A673 (cell line): ENCODE measurements around the gene VAV1. TPM values are rescaled to one million over a fixed set of nuclear protein-coding genes. Genes with fewer than 3 reads are reported as not detected.

Source experiments
- BruUV-seq: library from RNA; stranded (reverse); fragments of 400-500 nt; replicated peaks from 2 replicates; lab custom pipeline; 2021; lab: Mats Ljungman, UMichigan
- CTCF ChIA-PET: fragments of 300-600 bp; sonication (Branson Sonifier 250); formaldehyde crosslinking; loops from one replicate; lab custom pipeline; 2022; ENCODE audit warnings: antibody characterized with exemption; lab: Charles Lee
- POLR2A ChIA-PET: fragments of 300-600 bp; sonication (Branson Sonifier 250); formaldehyde crosslinking; loops from one replicate; lab custom pipeline; 2022; ENCODE audit warnings: antibody characterized with exemption; ENCODE audit not compliant: low non-redundant PET; lab: Charles Lee
- DNase-seq: peaks from one replicate; pipeline ENCODE4 v3.0.0-alpha.2; 2015; ENCODE audit warnings: low spot score
- H3K27ac ChIP-seq: fragments of 200-600 bp; sonication (generic); 2 replicates; pipeline ENCODE4 v1.5.1; 2016; ENCODE audit warnings: mixed run types, low read depth, mild to moderate bottlenecking, mixed read lengths, antibody characterized with exemption, low read length; ENCODE audit not compliant: poor library complexity, severe bottlenecking
- H3K27me3 ChIP-seq: fragments of 200-600 bp; sonication (generic); replicated peaks from 2 replicates; pipeline ENCODE4 v1.6.1; 2017; ENCODE audit warnings: mixed run types, low read depth, mild to moderate bottlenecking, mixed read lengths, antibody characterized with exemption, low read length; ENCODE audit not compliant: insufficient read depth, poor library complexity
- H3K36me3 ChIP-seq: fragments of 200-600 bp; sonication (generic); 2 replicates; pipeline ENCODE4 v1.6.1; 2016; ENCODE audit warnings: mixed run types, mild to moderate bottlenecking, mixed read lengths, antibody characterized with exemption, low read length; ENCODE audit not compliant: insufficient read depth, poor library complexity, severe bottlenecking
- H3K4me1 ChIP-seq: fragments of 200-600 bp; sonication (generic); 2 replicates; pipeline ENCODE4 v1.6.1; 2017; ENCODE audit warnings: mixed run types, mild to moderate bottlenecking, mixed read lengths, antibody characterized with exemption, low read length; ENCODE audit not compliant: insufficient read depth, poor library complexity, severe bottlenecking
- H3K4me3 ChIP-seq: fragments of 200-600 bp; sonication (generic); 2 replicates; pipeline ENCODE4 v1.5.1; 2016; ENCODE audit warnings: low read depth, mixed run types, mild to moderate bottlenecking, mixed read lengths, low read length; ENCODE audit not compliant: poor library complexity, severe bottlenecking
- H3K9me3 ChIP-seq: fragments of 200-600 bp; sonication (generic); 2 replicates; pipeline ENCODE4 v1.6.1; 2016; ENCODE audit warnings: mixed run types, low read depth, mild to moderate bottlenecking, mixed read lengths, antibody characterized with exemption, low read length; ENCODE audit not compliant: poor library complexity, severe bottlenecking
- CTCF ChIP-seq: fragments of 300-800, 200-600 bp; sonication (generic); conservative IDR thresholded peaks from 2 replicates; pipeline ENCODE4 v1.5.1; 2017; ENCODE audit warnings: low read depth, mild to moderate bottlenecking, antibody characterized with exemption, low read length, moderate library complexity, mixed read lengths
- EZH2 ChIP-seq: fragments of 200-600 bp; sonication (generic); IDR thresholded peaks from 2 replicates; pipeline ENCODE4 v1.6.1; 2017; ENCODE audit warnings: borderline replicate concordance, low read depth, mild to moderate bottlenecking, mixed read lengths, antibody characterized with exemption, low read length; ENCODE audit not compliant: poor library complexity, severe bottlenecking
- intact Hi-C: fragments of 100-400 bp; cut with micrococcal nuclease; formaldehyde crosslinking; loops from one replicate; pipeline ENCODE4 v1.10.0; 2022; ENCODE audit not compliant: unreplicated experiment
- total RNA-seq: library from RNA; stranded (reverse); gene quantifications from 2 replicates; pipeline ENCODE4 v1.2.3, GENCODE V29; 2021

Gene VAV1
- total RNA-seq, 1 experiment from 2014 or later: 51.6 TPM

- no peaks in the 10 kb centered on the region for H3K27me3 ChIP-seq
- ChIA-PET POLR2A (no interaction called here), CTCF (no interaction called here)
- no TSS peak for BruUV-seq
- intact Hi-C loops: no loop called here
- no peak for DNase-seq
- no peak overlapping the region for H3K27ac ChIP-seq
- TF ChIP-seq CTCF (no peak), EZH2 (no peak)
- no peak overlapping the region for H3K4me3 ChIP-seq
- no peaks in the 10 kb centered on the region for H3K9me3 ChIP-seq
- no peaks in the 10 kb centered on the region for H3K36me3 ChIP-seq
- no peaks in the 10 kb centered on the region for H3K4me1 ChIP-seq
These were observed 44.2 kb upstream of the VAV1 start for GRCh38 chr19:6728346-6728745.

- Histone ChIP-seq H3K4me3 (no peak overlapping the region), H3K9me3 (no peaks in the 10 kb centered on the region), H3K36me3 (no peaks in the 10 kb centered on the region), H3K4me1 (no peaks in the 10 kb centered on the region), H3K27ac (no peak overlapping the region), H3K27me3 (no peaks in the 10 kb centered on the region)
- CTCF ChIA-PET: no interaction called here
- POLR2A ChIA-PET: no interaction called here
- intact Hi-C loops: no loop called here
- DNase-seq: no peak
- TF ChIP-seq CTCF (no peak), EZH2 (no peak)
- no TSS peak for BruUV-seq
These were observed 42.8 kb upstream of the VAV1 start for GRCh38 chr19:6729573-6730152.

GRCh38 chr19:6730153-6730804 lies 42.2 kb upstream of the VAV1 start:
- no peaks in the 10 kb centered on the region for H3K36me3 ChIP-seq
- intact Hi-C loops: no loop called here
- H3K4me1 ChIP-seq: peaks cover 3% of the 10 kb centered on the region
- H3K27ac ChIP-seq: no peak overlapping the region
- no peaks in the 10 kb centered on the region for H3K9me3 ChIP-seq
- no TSS peak for BruUV-seq
- DNase-seq: peak; percentile 62
- POLR2A ChIA-PET: interaction anchor here (0.7 kb wide), 1 partner anchor 26 kb away, joined by 4 read pairs; no protein-coding TSS in a partner anchor
- CTCF ChIA-PET: no interaction called here
- H3K4me3 ChIP-seq: no peak overlapping the region
- TF ChIP-seq EZH2 (no peak), CTCF (no peak)
- H3K27me3 ChIP-seq: no peaks in the 10 kb centered on the region
